Gastroesophageal sphincter (tissue), 4 donors: ENCODE data around the gene SLC39A5. TPM values are rescaled to one million over a fixed set of nuclear protein-coding genes. Genes with fewer than 3 reads are reported as not detected.
"Not testable (repeated sequence)": the region's sequence is repeated elsewhere in the genome, so short reads cannot be mapped to it uniquely, and the experiment has no call there.

ENCODE experiments used
- ATAC-seq: fragments of 150-250 bp; one replicate; pipeline ENCODE4 v1.9.1; 2016; ENCODE audit warnings: mild to moderate bottlenecking, moderate library complexity
- H3K27ac ChIP-seq, 4 donors: fragments of 200-600 bp; sonication (generic) in 3 of 4; 1 replicate in 3 of 4; 2 replicates in 1 of 4; pipeline ENCODE4 v1.5.1; 2016 to 2019
- H3K27me3 ChIP-seq: fragments of 200-600 bp; sonication (generic); one replicate; pipeline ENCODE4 v1.5.1; 2019
- H3K36me3 ChIP-seq, 2 donors: fragments of 200-600 bp; sonication (generic); one replicate each; pipeline ENCODE4 v1.5.1; 2019; ENCODE audit warnings: control low read depth in 1 of 2
- H3K4me1 ChIP-seq, 3 donors: fragments of 200-600 bp; sonication (generic); 1 replicate in 2 of 3; 2 replicates in 1 of 3; pipeline ENCODE4 v1.5.1; 2016 to 2019; ENCODE audit warnings: control low read depth in 2 of 3
- H3K4me3 ChIP-seq, 2 donors: fragments of 200-600 bp; sonication (generic); one replicate each; pipeline ENCODE4 v1.5.1; 2019; ENCODE audit warnings: mild to moderate bottlenecking in 1 of 2, moderate library complexity in 1 of 2
- H3K9me3 ChIP-seq, 3 donors: fragments of 200-600 bp; sonication (generic); one replicate each; pipeline ENCODE4 v1.5.1; 2017 to 2019; ENCODE audit warnings: control low read depth in 2 of 3
- EP300 ChIP-seq: sonication (generic); formaldehyde crosslinking; IDR thresholded peaks from one replicate; pipeline ENCODE4 v1.6.1; 2017; ENCODE audit warnings: antibody characterized with exemption, mild to moderate bottlenecking
- POLR2A ChIP-seq, 2 donors: fragments of 450-650 bp; IDR thresholded peaks; one replicate each; pipeline ENCODE4 v1.6.1; 2017; ENCODE audit warnings: antibody characterized with exemption in 2 of 2, mild to moderate bottlenecking in 2 of 2, moderate library complexity in 1 of 2
- POLR2AphosphoS5 ChIP-seq: sonication (generic); formaldehyde crosslinking; IDR thresholded peaks from one replicate; pipeline ENCODE4 v1.6.1; 2017; ENCODE audit warnings: antibody characterized with exemption
- WGBS, 2 donors: methylation state at CpG; one replicate each; pipeline ENCODE4 v1.1.5; 2018; ENCODE audit warnings: low coverage in 1 of 2; 5-methylcytosine and 5-hydroxymethylcytosine counted together
- total RNA-seq, 4 donors: library from RNA; depleted of rRNA; stranded (reverse); fragments of >200 nt; gene quantifications; one replicate each; pipeline ENCODE4 v1.1.0, GENCODE V29; 2016
- TF ChIP-seq, protein P1 (sequence below), 4 experiments: fragments of 200-600 bp in 2 of 4; fragments of 450-650 bp in 2 of 4; sonication (generic) in 1 of 4; IDR thresholded peaks; one replicate each; pipeline ENCODE4 v1.5.1; 2017 to 2019; ENCODE audit warnings: antibody characterized with exemption in 4 of 4, mild to moderate bottlenecking in 2 of 4, moderate library complexity in 2 of 4

SLC39A5 gene
- total RNA-seq, 4 donors from 2014 or later, result 1.7 TPM; not detected in 3

DNA sequence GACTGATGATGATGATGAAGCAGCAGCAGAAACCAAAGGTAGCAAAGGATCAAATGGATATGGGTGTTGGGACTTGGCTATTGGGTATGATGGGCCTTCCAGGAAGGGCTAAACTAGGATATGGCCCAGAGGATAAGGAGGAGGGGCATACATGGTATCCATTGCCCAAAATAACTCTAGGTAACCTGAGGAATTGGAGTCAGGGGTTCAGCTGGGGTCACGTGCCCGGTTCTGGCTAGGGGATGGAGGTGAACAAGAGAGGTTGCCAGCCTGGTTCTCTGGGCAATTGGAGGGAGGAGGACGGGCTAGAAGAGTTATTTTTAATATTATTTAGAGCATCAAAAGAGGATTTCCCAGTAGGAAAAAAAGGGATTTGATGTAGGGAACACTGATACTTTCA, 31.1 kb downstream of the SLC39A5 start:
- WGBS, 2 donors, result 74 to 83% methylated on average over 3 of the region's 3 CpGs
- H3K4me1 ChIP-seq, result peaks cover 4 to 32% (median 21%) of the 10 kb centered on the region in 3 donors
- no peak for ATAC-seq
- H3K27me3 ChIP-seq, result no peaks in the 10 kb centered on the region
- no peaks in the 10 kb centered on the region for H3K9me3 ChIP-seq
- H3K36me3 ChIP-seq, result peaks cover 0 to 10% of the 10 kb centered on the region in 2 donors
- H3K27ac ChIP-seq, result no peak overlapping the region
- H3K4me3 ChIP-seq, result no peak overlapping the region
- TF ChIP-seq EP300, result no peak
- no peak for TF ChIP-seq POLR2A (IDR thresholded peaks at IDR 0.05)
- TF ChIP-seq, protein P1, sequence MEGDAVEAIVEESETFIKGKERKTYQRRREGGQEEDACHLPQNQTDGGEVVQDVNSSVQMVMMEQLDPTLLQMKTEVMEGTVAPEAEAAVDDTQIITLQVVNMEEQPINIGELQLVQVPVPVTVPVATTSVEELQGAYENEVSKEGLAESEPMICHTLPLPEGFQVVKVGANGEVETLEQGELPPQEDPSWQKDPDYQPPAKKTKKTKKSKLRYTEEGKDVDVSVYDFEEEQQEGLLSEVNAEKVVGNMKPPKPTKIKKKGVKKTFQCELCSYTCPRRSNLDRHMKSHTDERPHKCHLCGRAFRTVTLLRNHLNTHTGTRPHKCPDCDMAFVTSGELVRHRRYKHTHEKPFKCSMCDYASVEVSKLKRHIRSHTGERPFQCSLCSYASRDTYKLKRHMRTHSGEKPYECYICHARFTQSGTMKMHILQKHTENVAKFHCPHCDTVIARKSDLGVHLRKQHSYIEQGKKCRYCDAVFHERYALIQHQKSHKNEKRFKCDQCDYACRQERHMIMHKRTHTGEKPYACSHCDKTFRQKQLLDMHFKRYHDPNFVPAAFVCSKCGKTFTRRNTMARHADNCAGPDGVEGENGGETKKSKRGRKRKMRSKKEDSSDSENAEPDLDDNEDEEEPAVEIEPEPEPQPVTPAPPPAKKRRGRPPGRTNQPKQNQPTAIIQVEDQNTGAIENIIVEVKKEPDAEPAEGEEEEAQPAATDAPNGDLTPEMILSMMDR (IDR thresholded peaks at IDR 0.05), result no peak
- TF ChIP-seq POLR2AphosphoS5, result no peak

DNA sequence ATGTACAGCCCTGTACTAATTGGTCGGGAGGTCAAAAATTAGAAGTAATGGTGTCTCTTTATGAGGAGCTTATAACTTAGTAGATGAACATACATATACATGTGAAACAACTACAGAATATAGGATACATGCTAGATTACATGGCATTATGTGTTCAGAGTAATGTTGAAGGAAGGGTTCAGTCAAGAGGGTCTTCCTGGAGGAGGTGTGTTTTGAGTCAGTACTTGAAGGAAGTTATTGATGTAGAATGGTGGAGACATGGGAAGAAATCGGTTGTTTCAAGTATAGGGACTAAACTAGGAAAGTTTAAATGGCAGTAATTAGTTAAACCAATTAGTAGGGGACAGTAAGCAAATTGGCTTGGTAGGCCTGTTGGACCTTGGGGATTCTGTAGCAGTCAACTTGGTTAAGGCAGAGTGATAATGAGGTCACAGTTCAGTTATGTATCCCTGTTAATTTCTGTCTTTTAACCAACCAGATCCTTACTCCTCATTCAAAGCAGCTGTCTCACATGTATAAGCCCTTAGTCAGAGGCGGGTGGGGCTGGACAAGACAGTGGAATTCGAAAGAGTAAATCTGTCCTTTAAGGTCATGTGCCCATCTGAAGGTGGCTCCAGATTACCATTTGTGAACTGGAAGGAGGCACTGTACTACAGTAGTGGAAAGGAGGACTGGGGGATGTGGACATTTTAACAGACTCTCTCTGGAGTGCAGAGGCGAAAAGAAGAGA, 31.8 kb downstream of the SLC39A5 start:
- H3K27me3 ChIP-seq, result no peaks in the 10 kb centered on the region
- H3K9me3 ChIP-seq, result no peaks in the 10 kb centered on the region
- no peak for ATAC-seq
- no peak overlapping the region for H3K4me3 ChIP-seq
- TF ChIP-seq POLR2A (IDR thresholded peaks at IDR 0.05), result no peak
- H3K4me1 ChIP-seq, result peaks cover 6 to 31% (median 19%) of the 10 kb centered on the region in 3 donors
- H3K36me3 ChIP-seq, result peaks cover 0 to 4% of the 10 kb centered on the region in 2 donors
- no peak overlapping the region for H3K27ac ChIP-seq
- WGBS, 2 donors, result 61 to 74% methylated on average over 4 to 5 of the region's 5 CpGs

- ATAC-seq, result not testable (repeated sequence)
- peaks cover 2 to 28% (median 14%) of the 10 kb centered on the region in 3 donors for H3K4me1 ChIP-seq
- 77 to 100% methylated on average over 2 to 7 of the region's 7 CpGs for WGBS, 2 donors
Observed at GRCh38 chr12:56262955-56263354, 33.1 kb downstream of the SLC39A5 start.

GRCh38 chr12:56266068-56266692, 36.3 kb downstream of the SLC39A5 start:
- H3K4me3 ChIP-seq, result peak overlapping the region; percentile 38 to 60
- not testable (repeated sequence) for H3K27me3 ChIP-seq, ATAC-seq, H3K9me3 ChIP-seq
- peak overlapping the region; percentile 62 to 97 (median 93) for H3K27ac ChIP-seq
- 30 to 36% methylated on average over 9 to 11 of the region's 16 CpGs for WGBS, 2 donors
- H3K36me3 ChIP-seq, result peaks cover 0 to 24% of the 10 kb centered on the region in 2 donors
- peaks cover 2 to 33% (median 8%) of the 10 kb centered on the region in 3 donors for H3K4me1 ChIP-seq

More at GRCh38 chr12:56262955-56263354, 33.1 kb downstream of the SLC39A5 start:
- H3K9me3 ChIP-seq, H3K27me3 ChIP-seq, H3K36me3 ChIP-seq, H3K27ac ChIP-seq, H3K4me3 ChIP-seq: not testable (repeated sequence)

DNA sequence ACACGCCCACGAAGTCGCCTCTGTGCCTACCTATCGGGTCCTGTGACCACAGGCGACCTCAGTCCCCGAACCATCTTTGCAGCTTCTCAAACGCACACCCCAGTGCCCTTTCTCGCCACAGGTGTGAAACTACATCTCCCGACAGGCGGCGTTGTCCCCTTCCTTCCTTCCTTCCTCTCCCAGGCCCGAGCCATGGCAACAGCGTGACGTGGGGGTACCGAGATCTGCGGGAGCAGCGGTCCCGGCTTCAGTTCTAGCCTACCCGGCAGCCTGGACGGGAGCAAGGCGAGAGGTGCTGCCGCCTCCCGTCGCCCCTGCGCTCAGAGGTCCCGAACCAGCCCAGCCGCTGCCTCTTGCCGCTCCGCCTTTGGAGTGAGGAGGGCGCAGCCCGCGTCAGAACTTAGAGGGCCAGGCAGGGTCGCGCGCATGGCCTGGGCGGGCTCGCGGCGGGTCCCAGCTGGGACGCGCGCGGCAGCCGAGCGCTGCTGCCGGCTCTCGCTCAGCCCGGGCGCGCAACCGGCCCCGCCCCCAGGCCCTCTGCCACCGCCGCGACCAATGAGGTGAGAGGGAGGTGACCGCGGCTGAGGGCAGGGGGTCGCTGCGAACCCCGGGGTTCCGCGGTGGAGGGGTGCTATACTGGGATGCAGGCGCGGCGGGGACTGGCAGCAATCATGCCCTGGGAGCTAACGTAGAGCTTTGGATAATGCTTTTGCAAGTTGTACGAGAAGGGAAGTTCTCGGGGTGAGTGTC, 37.0 kb downstream of the SLC39A5 start, which contains the start of gene COQ10A:
Gene COQ10A, plus strand, starts transcription at position 250 of the 750 bp plus-strand sequence. Its CDS starts 177 bp downstream, at position 427.
- TF ChIP-seq EP300, result no peak
- TF ChIP-seq, protein P1 (IDR thresholded peaks at IDR 0.05), result peak; percentile 61 to 80 (median 76)
- TF ChIP-seq POLR2A (IDR thresholded peaks at IDR 0.05), result peak; percentile 88 to 92
- TF ChIP-seq POLR2AphosphoS5, result peak; percentile 93
- H3K36me3 ChIP-seq, result peaks cover 0 to 31% of the 10 kb centered on the region in 2 donors

GRCh38 chr12:56267443-56268071, 37.7 kb downstream of the SLC39A5 start:
- Histone ChIP-seq H3K4me3 (peak overlapping the region; percentile 38 to 60), H3K27me3 (no peaks in the 10 kb centered on the region), H3K9me3 (no peaks in the 10 kb centered on the region), H3K36me3 (peaks cover 0 to 38% of the 10 kb centered on the region in 2 donors), H3K27ac (peak overlapping the region; percentile 62 to 97 (median 93)), H3K4me1 (peaks cover 2 to 40% (median 8%) of the 10 kb centered on the region in 3 donors)
- TF ChIP-seq POLR2AphosphoS5, result no peak
- WGBS, 2 donors, result 17 to 19% methylated on average over 3 to 8 of the region's 21 CpGs
- ATAC-seq, result peak; percentile 20

More for the DNA sequence above, 37.0 kb downstream of the SLC39A5 start, which contains the start of gene COQ10A:
- no peaks in the 10 kb centered on the region for H3K27me3 ChIP-seq
- peak within 1 kb of the TSS; percentile 38 to 60 for H3K4me3 ChIP-seq
- H3K4me1 ChIP-seq, result peaks cover 2 to 40% (median 8%) of the 10 kb centered on the region in 3 donors
- peak within 1 kb of the TSS; percentile 62 to 97 (median 93) for H3K27ac ChIP-seq
- peak; percentile 96 for ATAC-seq
- no peaks in the 10 kb centered on the region for H3K9me3 ChIP-seq
- WGBS, 2 donors, result 0 to 6% methylated on average over 6 to 8 of the region's 68 CpGs
